ENCODE results near the gene EYA3.
A peak's percentile ranks its signal among the peaks of the same experiment; 100 is the strongest.

GRCh38 chr1:28091043-28091781 is 2.8 kb upstream of the EYA3 start:
- no peak for TF ChIP-seq IRF2 (CRISPR knock-in tag; IDR thresholded peaks at IDR 0.05; ENCODE audit: borderline replicate concordance, low read depth)
- TF ChIP-seq TP53 (CRISPR knock-in tag; IDR thresholded peaks at IDR 0.05), result no peak
- no peak for TF ChIP-seq ATF6 (CRISPR knock-in tag; IDR thresholded peaks at IDR 0.05)
- no peak for TF ChIP-seq GRHL2 (CRISPR knock-in tag; IDR thresholded peaks at IDR 0.05; ENCODE audit: insufficient replicate concordance, severe bottlenecking)
- no peak for TF ChIP-seq ZNF317 (CRISPR knock-in tag; IDR thresholded peaks at IDR 0.05; ENCODE audit: borderline replicate concordance, low read depth)
- TF ChIP-seq STAT6 (CRISPR knock-in tag; conservative IDR thresholded peaks at IDR 0.05; ENCODE audit: low read depth), result no peak
- peak; percentile 67 for TF ChIP-seq CTCF (IDR thresholded peaks at IDR 0.05)
- TF ChIP-seq USF2 (CRISPR knock-in tag; IDR thresholded peaks at IDR 0.05), result no peak
- no peak for TF ChIP-seq CREB1 (CRISPR knock-in tag; IDR thresholded peaks at IDR 0.05)
- TF ChIP-seq CDX4 (CRISPR knock-in tag; IDR thresholded peaks at IDR 0.05; ENCODE audit: borderline replicate concordance), result no peak
- TF ChIP-seq TCF7 (CRISPR knock-in tag; IDR thresholded peaks at IDR 0.05; ENCODE audit: low read depth), result no peak
- no peak for TF ChIP-seq ATF2 (CRISPR knock-in tag; IDR thresholded peaks at IDR 0.05; ENCODE audit: borderline replicate concordance, low read depth)

Data from WTC11 (cell line).